IMR-90 (cell line): ENCODE data around the gene ZNF341. TPM values are rescaled to one million over a fixed set of nuclear protein-coding genes. Genes with fewer than 3 reads are reported as not detected.

Source experiments
- ATAC-seq: fragments of 200-7000 bp; cut with Tn5 transposase; 2 replicates; pipeline ENCODE4 v1.9.1; 2020; ENCODE audit warnings: low read depth, mild to moderate bottlenecking, moderate library complexity
- BruUV-seq: library from RNA; stranded (reverse); fragments of 400-500 nt; replicated peaks from 2 replicates; lab custom pipeline; 2021; lab: Mats Ljungman, UMichigan
- CTCF ChIA-PET: fragments of 300-600 bp; formaldehyde crosslinking; extraction: SDS; loops from one replicate; lab custom pipeline; 2021; ENCODE audit warnings: antibody characterized with exemption; lab: Yijun Ruan, JAX
- POLR2A ChIA-PET: fragments of 300-600 bp; sonication (Branson Sonifier 250); formaldehyde crosslinking; loops from one replicate; lab custom pipeline; 2022; ENCODE audit warnings: antibody characterized with exemption; ENCODE audit not compliant: unreplicated experiment; lab: Charles Lee
- DNase-seq: peaks from one replicate; pipeline ENCODE4 v3.0.0; 2013
- H2AFZ ChIP-seq: replicated peaks from 2 replicates; pipeline ENCODE3; 2013; ENCODE audit warnings: low read length, mild to moderate bottlenecking; ENCODE audit not compliant: poor library complexity
- H2AK5ac ChIP-seq: 2 replicates; pipeline ENCODE4 v1.6.1; 2013; ENCODE audit warnings: low read depth, low read length, inconsistent platforms
- H2AK9ac ChIP-seq: replicated peaks from 2 replicates; pipeline ENCODE3; 2013; ENCODE audit warnings: mild to moderate bottlenecking, low read depth, low read length, moderate library complexity; ENCODE audit not compliant: poor library complexity
- H2BK120ac ChIP-seq: 2 replicates; pipeline ENCODE4 v1.6.1; 2013; ENCODE audit warnings: low read depth, low read length, inconsistent platforms
- H2BK15ac ChIP-seq: 3 replicates; pipeline ENCODE4 v1.6.1; 2013; ENCODE audit warnings: low read depth, low read length, inconsistent platforms
- H2BK20ac ChIP-seq: 2 replicates; pipeline ENCODE4 v1.6.1; 2013; ENCODE audit warnings: low read depth, mild to moderate bottlenecking, inconsistent platforms, low read length, moderate library complexity
- H2BK5ac ChIP-seq: 2 replicates; pipeline ENCODE4 v1.6.1; 2013; ENCODE audit warnings: mild to moderate bottlenecking, low read depth, low read length, inconsistent platforms; ENCODE audit not compliant: poor library complexity, severe bottlenecking
- H3K14ac ChIP-seq: replicated peaks from 2 replicates; pipeline ENCODE4 v1.6.1; 2013; ENCODE audit warnings: low read depth, low read length, inconsistent platforms
- H3K18ac ChIP-seq: 2 replicates; pipeline ENCODE4 v1.6.1; 2013; ENCODE audit warnings: low read depth, low read length, control low read depth
- H3K23ac ChIP-seq: 2 replicates; pipeline ENCODE4 v1.6.1; 2013; ENCODE audit warnings: low read depth, low read length, inconsistent platforms
- H3K27ac ChIP-seq: 2 replicates; pipeline ENCODE4 v1.5.1; 2013; ENCODE audit warnings: mild to moderate bottlenecking, control low read depth, low read length; ENCODE audit not compliant: insufficient read depth
- H3K27me3 ChIP-seq: 2 replicates; pipeline ENCODE4 v1.6.1; 2013; ENCODE audit warnings: low read length; ENCODE audit not compliant: control insufficient read depth, insufficient read depth
- H3K36me3 ChIP-seq: 2 replicates; pipeline ENCODE4 v1.6.1; 2013; ENCODE audit warnings: low read length, mixed read lengths; ENCODE audit not compliant: control insufficient read depth, insufficient read depth
- H3K4ac ChIP-seq: 2 replicates; pipeline ENCODE4 v1.6.1; 2013; ENCODE audit warnings: low read depth, low read length, inconsistent platforms
- H3K4me1 ChIP-seq: 2 replicates; pipeline ENCODE4 v1.6.1; 2013; ENCODE audit warnings: low read length, mixed read lengths; ENCODE audit not compliant: control insufficient read depth, insufficient read depth
- H3K4me2 ChIP-seq: 2 replicates; pipeline ENCODE4 v1.6.1; 2013; ENCODE audit warnings: low read depth, mild to moderate bottlenecking, control low read depth, low read length, moderate library complexity
- H3K4me3 ChIP-seq: 2 replicates; pipeline ENCODE4 v1.5.1; 2013; ENCODE audit warnings: low read depth, mild to moderate bottlenecking, control low read depth, low read length, moderate library complexity; ENCODE audit not compliant: insufficient read depth
- H3K56ac ChIP-seq: 2 replicates; pipeline ENCODE4 v1.6.1; 2013; ENCODE audit warnings: low read length, inconsistent platforms; ENCODE audit not compliant: insufficient read depth; ENCODE audit errors: extremely low read depth
- H3K79me1 ChIP-seq, 2 experiments: 2 replicates each; pipeline ENCODE4 v1.6.1; 2013; ENCODE audit warnings: low read length in 2 of 2, inconsistent platforms in 1 of 2, low read depth in 1 of 2
- H3K9ac ChIP-seq: 2 replicates; pipeline ENCODE4 v1.6.1; 2013; ENCODE audit warnings: low read depth, low read length, control low read depth
- H3K9me1 ChIP-seq: 2 replicates; pipeline ENCODE4 v1.6.1; 2013; ENCODE audit warnings: low read length, inconsistent platforms; ENCODE audit not compliant: insufficient read depth
- H3K9me3 ChIP-seq: 2 replicates; pipeline ENCODE4 v1.6.1; 2013; ENCODE audit warnings: low read length; ENCODE audit not compliant: control insufficient read depth, insufficient read depth
- H4K20me1 ChIP-seq: 2 replicates; pipeline ENCODE4 v1.6.1; 2013; ENCODE audit warnings: low read length, inconsistent platforms; ENCODE audit not compliant: insufficient read depth
- H4K5ac ChIP-seq: 2 replicates; pipeline ENCODE4 v1.6.1; 2013; ENCODE audit warnings: mild to moderate bottlenecking, low read depth, low read length, control low read depth
- H4K8ac ChIP-seq, 2 experiments: 2 replicates each; pipeline ENCODE4 v1.6.1; 2013; ENCODE audit warnings: low read depth in 2 of 2, low read length in 2 of 2, control low read depth in 1 of 2, inconsistent platforms in 1 of 2
- H4K91ac ChIP-seq: 2 replicates; pipeline ENCODE4 v1.6.1; 2013; ENCODE audit warnings: low read depth, low read length, inconsistent platforms; ENCODE audit not compliant: insufficient read depth
- BHLHE40 ChIP-seq: fragments of 150-350 bp; IDR thresholded peaks from 2 replicates; pipeline ENCODE4 v1.6.1; 2016; ENCODE audit warnings: mild to moderate bottlenecking, low read depth, low read length
- CHD1 ChIP-seq: IDR thresholded peaks from 2 replicates; pipeline ENCODE4 v1.6.1; 2012; ENCODE audit warnings: low read depth, low read length, improper control_type of control experiment
- CTCF ChIP-seq: conservative IDR thresholded peaks from 2 replicates; pipeline ENCODE4 v1.5.1; 2012; ENCODE audit warnings: mild to moderate bottlenecking, low read depth, low read length, improper control_type of control experiment
- ELK1 ChIP-seq: fragments of 150-350 bp; IDR thresholded peaks from 2 replicates; pipeline ENCODE4 v1.6.1; 2016; ENCODE audit warnings: low read depth, mild to moderate bottlenecking, low read length, moderate library complexity, borderline replicate concordance
- FOS ChIP-seq: fragments of 150-350 bp; IDR thresholded peaks from 2 replicates; pipeline ENCODE4 v1.6.1; 2016; ENCODE audit warnings: low read depth, low read length
- MAFK ChIP-seq: IDR thresholded peaks from 2 replicates; pipeline ENCODE4 v1.6.1; 2012; ENCODE audit warnings: low read depth, low read length, improper control_type of control experiment
- MAZ ChIP-seq: IDR thresholded peaks from 2 replicates; pipeline ENCODE4 v1.6.1; 2012; ENCODE audit warnings: low read depth, mild to moderate bottlenecking, low read length, improper control_type of control experiment, moderate library complexity, borderline replicate concordance
- NFE2L2 ChIP-seq: fragments of 150-350 bp; IDR thresholded peaks from 2 replicates; pipeline ENCODE4 v1.6.1; 2016; ENCODE audit warnings: low read depth, mild to moderate bottlenecking, low read length
- POLR2A ChIP-seq: IDR thresholded peaks from 2 replicates; pipeline ENCODE4 v1.6.1; 2012; ENCODE audit warnings: mild to moderate bottlenecking, low read depth, low read length
- RCOR1 ChIP-seq: IDR thresholded peaks from 2 replicates; pipeline ENCODE4 v1.6.1; 2012; ENCODE audit warnings: mild to moderate bottlenecking, low read length, improper control_type of control experiment; ENCODE audit not compliant: insufficient replicate concordance
- RFX5 ChIP-seq: IDR thresholded peaks from 2 replicates; pipeline ENCODE4 v1.8.0; 2012; ENCODE audit warnings: low read depth, mild to moderate bottlenecking, low read length, moderate library complexity
- SMC3 ChIP-seq: fragments of 150-350 bp; IDR thresholded peaks from 2 replicates; pipeline ENCODE4 v1.6.1; 2016; ENCODE audit warnings: low read depth, mild to moderate bottlenecking, antibody characterized with exemption, low read length, moderate library complexity
- WGBS, 2 experiments: methylation state at CpG; one replicate each; pipeline versions ENCODE4 v1.1.5 to v1.1.7; 2013; ENCODE audit warnings: missing lambda C conversion rate in 2 of 2; ENCODE audit not compliant: insufficient read length in 1 of 2; ENCODE audit errors: extremely low coverage in 2 of 2; 5-methylcytosine and 5-hydroxymethylcytosine counted together
- dilution Hi-C: fragments of 300-500 bp; cut with HindIII; formaldehyde crosslinking; loops from one replicate; pipeline ENCODE4 v1.14.3; 2018; ENCODE audit warnings: low sequenced_read_pairs; ENCODE audit not compliant: unreplicated experiment
- in situ Hi-C: fragments of 300-500 bp; cut with MboI; formaldehyde crosslinking; loops from 3 replicates; pipeline ENCODE4 v1.14.3; 2019; ENCODE audit warnings: low sequenced_read_pairs, inconsistent platforms, mixed read lengths
- intact Hi-C: fragments of 100-400 bp; cut with micrococcal nuclease; formaldehyde crosslinking; loops from 2 replicates; pipeline ENCODE4 v1.10.0; 2022
- polyA plus RNA-seq, 3 experiments: library from polyadenylated mRNA; depleted of rRNA; stranded (reverse); fragments of >200 nt; gene quantifications; 2 replicates each; pipeline ENCODE4 v1.2.3, GENCODE V29; 2012; ENCODE audit warnings: low replicate concordance in 1 of 3
- total RNA-seq: library from RNA; depleted of rRNA; stranded (reverse); fragments of >200 nt; gene quantifications from 2 replicates; pipeline ENCODE4 v1.2.3, GENCODE V29; 2012

Gene ZNF341
- total and polyA plus RNA-seq, 2 of the 4 experiments (the other 2 are of a cell fraction), result 1.1 to 3.4 TPM

GRCh38 chr20:33757046-33757445 lies 25.2 kb downstream of the ZNF341 start:
- Histone ChIP-seq H3K23ac (no peak overlapping the region), H2AK5ac (no peak overlapping the region), H3K79me1 (no peaks in the 10 kb centered on the region; a peak in 1 of 4 replicates), H4K20me1 (no peaks in the 10 kb centered on the region), H3K27me3 (no peaks in the 10 kb centered on the region), H3K9me1 (no peaks in the 10 kb centered on the region), H3K56ac (no peak overlapping the region), H2BK15ac (no peak overlapping the region), H2BK20ac (no peak overlapping the region), H2AK9ac (no peak overlapping the region), H3K4me3 (no peak overlapping the region), H3K36me3 (peaks cover 26% of the 10 kb centered on the region), H2BK120ac (no peak overlapping the region), H4K91ac (no peak overlapping the region), H4K8ac (no peak overlapping the region), H4K5ac (no peak overlapping the region), H3K4me2 (no peak overlapping the region), H3K4ac (no peak overlapping the region), H2AFZ (no peak overlapping the region), H3K9ac (no peak overlapping the region), H2BK5ac (no peak overlapping the region), H3K27ac (no peak overlapping the region), H3K18ac (no peak overlapping the region), H3K9me3 (0 out of 2 replicates have a peak, but pooled peaks cover 4% of the 10 kb centered on the region), H3K14ac (no peak overlapping the region), H3K4me1 (no peaks in the 10 kb centered on the region)
- CTCF ChIA-PET, result no interaction called here
- dilution Hi-C loops, result no loop called here
- TF ChIP-seq POLR2A, result no peak
- TF ChIP-seq MAFK, result no peak
- TF ChIP-seq CHD1, result no peak
- no peak for TF ChIP-seq MAZ
- no peak for TF ChIP-seq FOS
- no peak for TF ChIP-seq ELK1
- no peak for TF ChIP-seq SMC3
- no peak for TF ChIP-seq NFE2L2
- TF ChIP-seq CTCF, result no peak
- no peak for TF ChIP-seq BHLHE40
- no peak for TF ChIP-seq RFX5
- TF ChIP-seq RCOR1, result no peak
- no TSS peak for BruUV-seq
- DNase-seq, result no peak
- ATAC-seq, result no peak
- intact Hi-C loops, result no loop called here
- in situ Hi-C loops, result no loop called here
- no CpG with 5 or more reads among the region's 10 CpGs for WGBS, 2 experiments
- POLR2A ChIA-PET, result no interaction called here
